HG02852 (cell line): ENCODE data around the gene NOTO.
A peak's percentile ranks its signal among the peaks of the same experiment; 100 is the strongest.

Source experiments
- ATAC-seq: cut with Tn5 transposase; IDR thresholded peaks from one replicate; pipeline ENCODE4 v1.9.1; 2021; ENCODE audit warnings: mild to moderate bottlenecking, moderate library complexity; ENCODE audit not compliant: unreplicated experiment

NOTO gene

DNA sequence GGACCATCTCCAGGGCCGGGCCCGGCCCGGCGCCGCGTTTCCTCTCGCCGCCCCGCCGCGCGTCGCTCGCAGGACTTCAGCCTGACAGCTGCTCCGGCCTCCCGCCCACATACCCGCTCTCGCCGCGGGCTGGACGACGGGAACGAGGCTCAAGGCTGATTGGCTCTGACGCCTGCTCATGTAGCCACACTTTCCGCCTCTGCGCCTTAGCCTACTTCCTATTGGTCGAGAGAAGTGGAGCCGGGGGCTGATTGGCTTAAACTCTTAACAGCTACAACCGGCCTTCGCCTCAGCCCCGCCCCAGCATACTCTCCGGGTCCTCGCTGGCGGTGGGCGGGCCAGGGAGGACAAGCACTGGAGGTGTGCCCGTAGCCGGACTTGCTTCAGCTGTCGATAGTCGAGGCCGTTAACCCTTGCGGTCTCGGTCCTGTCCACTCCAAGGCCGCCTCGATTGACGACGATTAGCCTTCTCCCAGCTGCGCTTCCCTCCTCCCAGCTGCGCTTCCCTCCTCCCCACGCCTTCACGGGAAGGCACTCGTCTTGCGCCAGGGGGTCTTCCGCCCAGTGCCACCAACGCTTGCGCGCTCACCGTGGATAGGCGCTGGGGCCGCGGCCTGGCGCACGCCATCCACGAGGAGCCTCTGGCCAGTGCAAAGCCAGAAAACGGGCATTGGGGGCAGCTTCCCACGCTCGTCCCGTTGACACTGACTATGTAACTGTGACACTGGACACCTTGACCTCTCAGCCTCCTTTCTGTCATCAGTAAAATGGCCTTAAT is 31.0 kb downstream of the NOTO start, which contains the start of gene PRADC1:
Gene PRADC1 (minus strand): TSS at position 86 of the 778 bp plus-strand sequence. CDS start 79 bp downstream, at position 7.
- peak; percentile 90 for ATAC-seq

DNA sequence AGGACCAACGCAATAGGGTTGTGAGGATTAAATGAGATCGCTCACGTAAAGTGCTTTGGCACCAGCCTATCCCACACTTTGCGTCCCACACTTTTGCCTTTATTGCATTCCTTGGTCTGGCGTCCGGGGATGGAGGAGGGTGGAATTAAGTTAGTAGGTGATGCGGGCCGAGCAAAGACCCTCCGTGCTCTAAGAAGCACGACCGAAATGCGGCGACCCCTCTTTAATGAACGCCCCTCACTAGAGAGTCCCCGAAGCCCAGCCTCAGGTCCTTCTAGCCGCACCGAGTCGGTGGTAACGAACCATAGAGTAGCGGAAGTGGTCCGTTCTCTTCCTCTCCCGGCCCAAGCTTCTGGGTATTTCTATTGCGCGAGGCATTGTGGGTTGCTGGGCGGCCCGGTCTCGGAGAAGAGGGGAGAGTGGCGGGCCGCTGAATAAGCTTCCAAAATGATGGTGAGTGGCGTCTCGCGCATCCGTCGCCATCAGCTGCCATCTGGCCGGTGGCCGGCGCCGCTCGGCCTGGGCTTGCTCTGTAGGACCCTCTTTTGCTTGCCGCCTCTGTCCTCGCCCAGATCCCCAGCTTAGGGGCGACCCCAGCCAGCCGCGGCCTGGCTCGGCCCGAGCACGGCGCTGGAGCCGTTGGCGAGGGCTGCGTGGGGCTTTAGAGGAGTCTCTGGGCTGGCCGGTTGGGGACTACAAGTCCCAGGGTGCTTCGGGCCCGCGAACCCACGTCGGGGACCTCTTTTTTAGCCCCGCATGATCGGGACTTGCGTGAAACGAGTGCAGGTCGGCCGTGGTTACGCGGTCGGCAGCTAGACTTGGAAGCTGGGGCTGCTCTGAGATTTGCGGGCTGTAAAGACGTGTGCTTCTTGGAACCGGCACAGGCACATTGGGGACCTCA is 31.8 kb downstream of the NOTO start, which contains the start of gene CCT7:
Gene CCT7 (plus strand): TSS at position 377 of the 901 bp plus-strand sequence. CDS start 71 bp downstream, at position 448.
- peak; percentile 61 for ATAC-seq

DNA sequence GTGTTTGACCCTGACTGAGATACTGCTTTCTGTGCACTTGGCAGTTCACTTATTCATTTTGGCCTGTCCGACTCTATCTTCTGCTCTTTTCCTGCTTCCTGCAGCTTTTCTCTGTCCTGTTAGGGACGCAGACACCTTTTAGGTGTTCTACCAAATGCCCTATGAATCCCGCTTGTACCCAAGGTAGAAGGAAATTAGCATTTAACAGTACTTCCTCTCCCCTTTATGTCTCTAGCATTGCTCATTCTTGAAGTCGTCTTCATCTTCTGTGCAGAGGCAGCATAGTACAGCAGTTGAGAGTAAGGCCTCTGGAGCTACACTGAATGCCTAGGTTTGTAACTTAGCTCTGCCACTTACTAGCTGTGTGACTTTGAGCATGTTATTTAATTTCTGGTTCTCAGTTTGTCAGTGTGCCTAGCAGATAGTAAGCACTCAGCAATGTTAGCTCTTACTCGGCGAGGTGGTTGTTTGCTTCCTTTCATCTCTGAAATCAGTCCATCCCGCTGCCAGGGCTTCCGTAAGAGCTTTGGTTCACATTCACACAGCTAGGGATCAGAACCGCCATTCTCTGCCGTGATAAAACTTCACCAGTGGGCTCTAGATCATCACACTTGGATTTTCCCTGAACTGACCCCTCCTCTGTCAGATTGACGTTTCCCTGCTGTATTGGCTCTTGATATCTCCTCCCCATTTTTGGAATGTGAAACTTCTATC is 33.1 kb downstream of the NOTO start:
- no peak for ATAC-seq

DNA sequence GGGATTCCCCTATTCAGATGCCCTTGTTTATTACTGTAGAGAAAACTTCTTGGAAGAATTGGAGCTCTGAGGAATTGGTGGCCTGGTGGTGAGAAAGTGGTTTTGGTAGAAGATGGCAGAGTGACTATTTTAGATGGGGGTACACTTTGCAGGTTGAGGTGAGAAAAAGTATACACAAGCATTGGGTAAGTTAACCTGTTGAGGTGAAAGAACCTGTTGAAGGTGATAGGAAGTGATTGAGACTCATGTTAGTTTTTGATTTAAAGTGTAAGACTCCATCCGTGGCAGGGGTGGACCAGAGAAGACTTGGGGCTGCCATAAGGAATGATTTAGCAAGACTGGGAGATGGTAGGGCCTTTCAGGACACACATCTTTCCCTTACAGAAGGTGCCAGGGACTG is 34.8 kb downstream of the NOTO start:
- ATAC-seq, result no peak

DNA sequence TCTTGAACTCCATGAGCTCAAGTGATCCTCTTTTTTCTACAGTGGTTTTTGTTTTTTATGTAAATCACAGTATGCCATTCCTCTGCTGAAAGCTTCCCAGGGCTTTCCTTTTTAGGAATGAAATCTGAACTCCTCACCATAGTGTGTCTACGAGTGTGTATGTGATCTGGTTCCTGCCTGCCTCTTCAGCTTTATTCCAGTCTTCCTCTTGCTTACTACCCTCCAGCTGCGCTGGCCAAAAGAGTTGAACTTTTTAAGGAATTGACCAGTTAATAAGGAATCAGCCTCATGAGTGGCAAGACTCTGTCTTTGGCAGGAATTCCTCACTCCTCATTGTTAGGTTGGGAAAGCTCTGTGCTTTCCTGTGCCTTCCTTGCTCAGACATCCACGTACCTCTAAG is 35.8 kb downstream of the NOTO start:
- ATAC-seq, result no peak

DNA sequence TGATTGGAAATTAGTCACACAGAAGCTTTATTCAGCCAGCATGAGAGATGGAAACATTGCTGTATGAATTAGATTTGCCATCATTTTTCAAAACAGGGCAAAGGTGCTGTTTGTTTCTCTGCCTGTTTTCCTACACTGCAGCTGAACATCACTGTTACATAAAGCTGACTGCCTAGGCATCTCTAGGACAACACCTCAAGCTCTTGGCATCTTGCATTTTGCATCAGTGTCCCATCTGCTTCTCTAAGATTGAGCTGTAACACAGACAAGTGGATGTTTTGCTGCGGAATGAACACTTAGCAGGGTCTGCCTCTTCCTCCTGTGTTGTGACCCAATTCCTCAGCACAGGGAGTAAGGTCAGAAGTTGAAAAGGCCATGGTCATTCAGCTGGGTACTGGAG is 36.6 kb downstream of the NOTO start:
- ATAC-seq, result no peak

DNA sequence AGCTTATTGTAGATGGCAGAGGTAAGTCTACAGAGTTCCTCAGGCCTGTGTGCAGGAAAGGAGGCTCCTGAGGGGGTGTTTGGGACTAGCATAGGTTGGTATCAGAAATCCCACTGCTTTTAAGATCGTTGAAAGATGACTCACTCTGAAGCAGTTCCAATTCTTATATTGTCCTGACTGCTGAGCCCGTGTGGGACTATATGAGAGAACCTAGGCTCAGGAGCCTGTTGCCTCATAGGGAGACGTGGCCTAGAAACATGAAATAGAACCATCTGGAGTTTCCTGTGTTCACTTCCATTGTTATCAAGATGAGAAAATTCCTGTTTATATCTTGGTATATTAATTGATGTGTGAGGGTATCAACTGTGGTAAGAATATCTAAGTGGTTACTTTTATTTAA is 37.4 kb downstream of the NOTO start:
- no peak for ATAC-seq

DNA sequence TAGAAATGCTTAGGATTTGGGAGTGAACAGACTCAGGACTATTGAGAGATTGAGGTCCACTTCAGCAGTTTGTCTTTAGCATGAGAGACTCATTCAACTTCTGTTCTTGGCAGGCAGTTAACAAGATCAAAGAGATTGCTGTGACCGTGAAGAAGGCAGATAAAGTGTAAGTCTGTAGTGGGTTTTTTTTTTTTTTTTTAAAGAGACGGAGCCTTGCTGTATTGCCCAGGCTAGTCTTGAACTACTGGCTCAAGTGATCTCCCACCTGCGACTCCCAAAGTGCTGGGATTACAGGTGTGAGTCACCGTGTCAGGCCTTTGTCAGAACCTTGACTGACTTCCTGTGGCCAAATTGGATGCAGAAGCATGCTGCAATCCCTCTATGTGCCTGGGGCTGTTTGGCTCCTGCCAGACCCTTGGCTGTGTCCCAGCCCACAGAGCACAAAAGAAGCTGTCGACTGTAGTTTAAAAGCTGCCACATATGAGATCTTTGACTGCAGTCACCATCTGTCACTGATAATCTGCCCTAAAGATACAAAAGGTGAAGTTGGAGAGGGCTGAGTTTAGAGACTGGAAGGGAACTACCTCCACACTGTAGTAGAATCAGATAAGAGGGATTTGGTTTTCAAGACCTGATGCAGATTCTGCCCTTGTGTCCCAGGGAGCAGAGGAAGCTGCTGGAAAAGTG is 41.7 kb downstream of the NOTO start:
- no peak for ATAC-seq

DNA sequence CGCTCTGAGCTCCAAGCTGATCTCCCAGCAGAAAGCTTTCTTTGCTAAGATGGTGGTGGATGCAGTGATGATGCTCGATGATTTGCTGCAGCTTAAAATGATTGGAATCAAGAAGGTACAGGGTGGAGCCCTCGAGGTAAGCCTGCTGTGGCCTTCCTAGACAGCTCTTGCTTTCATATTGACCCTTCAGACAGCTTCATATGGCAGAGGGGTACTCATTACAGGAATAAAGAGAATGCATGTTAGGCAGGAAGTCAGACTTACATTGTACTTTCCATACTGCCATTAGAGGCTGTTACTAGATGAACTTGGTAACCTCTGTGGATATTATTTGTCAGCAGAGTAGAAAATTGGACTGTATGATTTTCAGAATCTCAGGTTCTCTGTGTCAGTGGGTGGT is 42.2 kb downstream of the NOTO start:
- ATAC-seq, result no peak

DNA sequence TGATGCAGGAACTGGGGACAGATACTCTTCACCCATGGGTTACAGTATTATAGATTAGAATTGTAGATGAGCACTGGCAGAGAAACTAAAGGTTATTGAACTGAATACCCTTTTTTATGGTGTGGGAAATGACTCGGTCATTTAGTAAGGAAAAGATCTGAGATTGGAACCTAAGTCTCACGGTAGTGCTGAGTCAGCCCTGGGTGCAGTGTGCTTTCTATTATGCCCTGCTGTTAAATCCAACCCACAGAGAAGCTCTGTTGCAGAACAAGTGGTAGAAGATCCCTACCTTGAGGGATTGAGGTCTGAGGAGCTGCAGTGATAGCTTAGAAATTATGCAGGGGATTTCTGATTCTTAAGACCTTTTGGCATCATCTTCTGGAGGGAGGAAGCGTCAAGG is 44.5 kb downstream of the NOTO start:
- no peak for ATAC-seq

DNA sequence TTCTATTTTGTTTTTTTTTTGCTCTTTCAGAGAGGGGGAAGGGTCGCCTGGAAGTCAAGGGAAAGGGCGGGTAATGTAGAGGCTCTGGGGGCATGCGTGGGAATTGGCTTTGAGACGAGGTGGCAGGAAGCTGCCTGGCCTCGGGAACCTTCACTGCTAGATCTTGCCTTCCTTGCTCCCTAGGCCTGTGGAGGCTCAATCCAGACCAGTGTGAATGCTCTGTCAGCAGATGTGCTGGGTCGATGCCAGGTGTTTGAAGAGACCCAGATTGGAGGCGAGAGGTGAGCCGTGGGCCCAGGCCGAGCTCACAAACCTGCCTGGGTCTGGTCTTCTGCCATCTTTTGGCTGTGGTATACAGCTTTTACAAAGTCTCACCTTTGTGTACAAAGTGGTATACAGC is 47.3 kb downstream of the NOTO start:
- ATAC-seq, result no peak

DNA sequence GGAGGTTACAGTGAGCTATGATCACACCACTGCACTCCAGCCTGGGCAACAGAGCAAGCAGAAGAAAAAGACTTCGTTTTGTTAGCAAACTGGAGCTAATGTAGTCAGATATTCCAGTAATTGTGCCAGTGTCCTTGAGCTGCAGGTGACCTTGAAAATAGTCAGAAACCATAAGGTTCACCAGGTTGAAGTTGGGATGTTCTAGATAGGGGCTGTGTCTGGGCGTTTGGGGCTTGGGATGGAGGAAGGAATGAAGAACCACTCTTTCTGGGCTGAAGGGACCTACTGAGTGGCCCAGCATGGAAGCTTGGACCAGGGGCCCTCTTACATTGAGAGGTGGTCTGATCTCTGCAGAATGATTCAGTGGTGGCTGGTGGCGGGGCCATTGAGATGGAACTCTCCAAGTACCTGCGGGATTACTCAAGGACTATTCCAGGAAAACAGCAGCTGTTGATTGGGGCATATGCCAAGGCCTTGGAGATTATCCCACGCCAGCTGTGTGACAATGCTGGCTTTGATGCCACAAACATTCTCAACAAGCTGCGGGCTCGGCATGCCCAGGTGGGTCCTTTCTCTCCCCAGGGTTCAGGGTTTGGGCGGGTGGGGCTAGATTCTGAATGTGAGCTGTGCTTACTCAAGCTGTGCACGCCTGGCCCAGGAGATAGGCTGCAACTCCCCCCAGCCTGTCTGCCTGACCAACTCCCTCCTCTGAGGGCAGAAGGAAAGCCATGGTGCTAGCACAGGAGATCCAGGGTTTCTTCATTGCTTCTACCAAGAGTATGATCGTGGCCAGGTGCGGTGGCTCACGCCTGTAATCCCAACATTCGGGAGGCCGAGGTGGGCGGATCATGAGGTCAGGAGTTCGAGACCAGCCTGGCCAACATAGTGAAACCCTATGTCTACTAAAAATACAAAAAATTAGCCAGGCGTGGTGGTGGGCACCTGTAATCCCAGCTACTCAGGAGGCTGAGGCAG is 48.8 kb downstream of the NOTO start:
- no peak for ATAC-seq

DNA sequence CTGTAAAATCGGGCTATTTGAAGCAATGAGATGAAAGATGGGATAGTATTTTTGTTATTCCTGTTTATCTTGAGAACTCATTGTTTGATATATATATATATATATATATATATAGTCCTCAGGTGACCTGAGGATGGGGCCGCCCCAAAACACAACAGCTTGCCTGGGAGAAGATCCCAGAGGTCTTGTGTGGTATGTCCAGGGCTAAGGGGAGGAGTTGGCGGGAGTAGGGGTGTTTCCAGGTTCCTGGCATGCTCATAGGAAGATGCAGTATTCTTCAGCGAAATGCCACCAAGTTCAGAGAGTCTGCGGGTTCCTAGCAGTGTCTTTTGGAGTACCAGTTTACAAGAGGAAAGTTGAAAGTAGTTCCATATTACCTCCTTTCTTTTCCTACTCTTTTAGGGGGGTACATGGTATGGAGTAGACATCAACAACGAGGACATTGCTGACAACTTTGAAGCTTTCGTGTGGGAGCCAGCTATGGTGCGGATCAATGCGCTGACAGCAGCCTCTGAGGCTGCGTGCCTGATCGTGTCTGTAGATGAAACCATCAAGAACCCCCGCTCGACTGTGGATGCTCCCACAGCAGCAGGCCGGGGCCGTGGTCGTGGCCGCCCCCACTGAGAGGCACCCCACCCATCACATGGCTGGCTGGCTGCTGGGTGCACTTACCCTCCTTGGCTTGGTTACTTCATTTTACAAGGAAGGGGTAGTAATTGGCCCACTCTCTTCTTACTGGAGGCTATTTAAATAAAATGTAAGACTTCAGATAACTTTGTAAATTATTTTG is 50.1 kb downstream of the NOTO start:
- no peak for ATAC-seq

DNA sequence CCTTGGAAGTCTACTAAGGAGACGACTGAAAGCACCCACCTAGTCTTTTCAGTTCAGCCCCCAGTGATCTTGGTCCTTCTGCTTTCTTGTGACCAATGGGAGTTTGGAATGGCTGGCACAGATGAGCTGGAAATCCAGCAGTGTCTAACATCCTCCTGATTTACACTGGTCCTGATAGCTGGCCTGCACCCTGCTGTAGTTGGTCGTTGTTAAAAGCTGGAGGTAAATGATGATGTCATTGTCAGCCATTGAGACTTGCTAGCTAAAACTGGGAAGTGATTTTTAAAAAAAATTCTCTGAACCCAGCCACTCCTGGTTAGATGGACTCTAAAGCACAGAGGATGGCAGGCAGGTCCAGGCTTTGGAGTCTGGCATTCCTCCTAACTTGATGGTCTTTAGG is 51.0 kb downstream of the NOTO start:
- ATAC-seq, result no peak

DNA sequence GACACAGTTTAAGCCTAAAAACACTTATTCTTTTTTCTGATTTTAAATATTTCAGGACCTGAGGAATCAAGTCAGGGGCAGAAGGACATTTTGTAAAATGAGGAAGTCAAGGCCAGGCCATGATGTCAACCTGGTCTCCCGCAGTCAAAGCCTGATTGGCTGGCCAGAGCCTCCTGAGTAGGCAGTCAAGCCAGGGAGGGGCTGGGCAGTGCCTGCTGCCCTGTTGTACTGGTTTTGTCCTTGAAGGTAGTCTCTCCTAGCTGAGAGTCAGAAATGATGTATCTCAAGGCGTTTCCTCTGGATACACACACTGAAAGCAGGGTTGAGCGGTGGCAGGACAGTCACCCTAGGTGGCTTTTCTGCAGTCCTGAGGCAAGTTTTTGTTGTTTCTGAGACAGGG is 51.5 kb downstream of the NOTO start:
- ATAC-seq, result no peak

DNA sequence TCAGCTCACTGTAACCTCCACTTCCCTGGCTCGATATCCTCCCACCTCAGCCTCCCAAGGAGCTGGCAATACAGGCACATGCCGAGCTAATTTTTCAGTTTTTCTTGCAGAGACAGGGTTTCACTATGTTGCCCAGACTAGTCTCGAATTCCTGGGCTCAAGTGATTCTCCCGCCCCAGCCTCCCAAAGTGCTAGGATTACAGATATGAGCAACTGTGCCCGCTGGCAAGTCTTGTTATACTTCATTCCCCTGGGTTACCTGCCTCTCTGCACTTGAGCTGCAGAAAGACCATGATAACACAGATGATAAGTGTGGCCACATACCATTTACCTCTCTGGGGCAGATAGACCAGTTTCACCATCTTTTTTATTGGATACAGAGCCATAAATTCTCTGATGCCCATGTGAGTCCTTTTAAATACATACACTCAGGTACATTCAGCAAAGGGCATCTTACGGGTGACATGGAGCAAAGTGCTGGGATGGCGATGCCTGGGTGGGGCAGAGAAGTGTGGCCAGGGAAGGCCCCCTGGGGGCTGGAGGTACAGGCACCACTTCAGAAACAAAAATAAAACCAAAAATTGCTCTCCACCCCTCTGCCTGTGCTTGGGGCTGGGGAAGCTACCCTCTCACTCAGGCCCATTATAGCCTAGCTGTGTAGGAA is 52.1 kb downstream of the NOTO start:
- no peak for ATAC-seq

DNA sequence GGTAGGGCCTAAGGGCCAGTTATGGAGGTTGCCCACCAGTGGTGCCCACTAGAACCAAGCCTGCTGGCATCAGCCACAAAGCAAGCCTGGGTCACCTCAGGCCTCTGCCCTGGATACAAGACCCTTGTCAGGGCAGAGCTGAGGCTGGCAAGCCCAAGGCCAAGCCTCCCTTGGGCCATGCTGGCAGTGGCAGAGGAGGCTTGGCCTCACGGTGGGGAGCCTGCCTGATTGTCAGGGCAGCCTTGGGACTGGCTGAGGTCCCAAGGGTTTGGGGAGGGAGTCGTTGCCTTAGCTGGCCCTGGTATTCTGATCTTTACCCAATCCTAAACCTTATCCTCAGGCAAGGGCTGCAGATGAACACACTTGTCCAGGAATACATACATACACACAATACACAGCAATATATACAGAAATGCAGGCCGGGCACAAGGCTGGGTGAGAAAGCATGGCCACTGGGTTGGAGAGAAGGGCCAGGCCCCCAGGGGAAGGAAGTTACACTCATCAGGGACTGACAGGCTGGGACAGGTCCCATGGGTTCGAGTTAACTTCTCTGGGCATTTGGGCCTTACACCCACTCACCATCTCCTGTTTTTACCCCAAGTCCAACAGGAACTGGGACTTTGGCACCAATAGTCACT is 52.8 kb downstream of the NOTO start:
- no peak for ATAC-seq
